Measurements from ENCODE around the gene SYCP2. TPM values are rescaled to one million over a fixed set of nuclear protein-coding genes. Genes with fewer than 3 reads are reported as not detected.
A peak's percentile ranks its signal among the peaks of the same experiment; 100 is the strongest.
"Not testable (repeated sequence)": the region's sequence is repeated elsewhere in the genome, so short reads cannot be mapped to it uniquely, and the experiment has no call there.

Gene SYCP2
- total RNA-seq, 1 donor from 2014 or later, result 1.6 TPM

DNA sequence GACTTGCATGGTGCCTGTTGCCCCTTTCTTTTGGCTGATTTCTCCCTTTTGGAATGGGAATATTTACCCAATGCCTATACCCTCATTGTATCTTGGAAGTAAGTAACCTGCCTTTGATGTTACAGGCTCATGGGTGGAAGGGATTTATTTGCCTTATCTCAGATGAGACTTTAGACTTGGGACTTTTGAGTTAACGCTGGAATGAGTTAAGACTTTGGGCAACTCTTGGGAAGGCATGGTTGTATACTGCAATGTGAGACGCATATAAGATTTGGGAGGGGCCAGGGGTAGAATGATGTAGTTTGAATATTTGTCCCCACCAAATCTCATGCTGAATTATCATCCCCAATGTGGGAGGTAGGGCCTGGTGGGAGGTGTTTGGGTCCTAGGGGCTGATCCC is 75.5 kb downstream of the SYCP2 start:
- Mint-ChIP-seq H3K4me3 (no peak overlapping the region), H3K27me3 (peaks cover 12% of the 10 kb centered on the region), H3K4me1 (ENCODE audit: unreplicated experiment) (no peaks in the 10 kb centered on the region), H3K9me3 (peaks cover 8% of the 10 kb centered on the region), H3K27ac (no peak overlapping the region), H3K36me3 (no peaks in the 10 kb centered on the region)
- TF ChIP-seq, protein P1, sequence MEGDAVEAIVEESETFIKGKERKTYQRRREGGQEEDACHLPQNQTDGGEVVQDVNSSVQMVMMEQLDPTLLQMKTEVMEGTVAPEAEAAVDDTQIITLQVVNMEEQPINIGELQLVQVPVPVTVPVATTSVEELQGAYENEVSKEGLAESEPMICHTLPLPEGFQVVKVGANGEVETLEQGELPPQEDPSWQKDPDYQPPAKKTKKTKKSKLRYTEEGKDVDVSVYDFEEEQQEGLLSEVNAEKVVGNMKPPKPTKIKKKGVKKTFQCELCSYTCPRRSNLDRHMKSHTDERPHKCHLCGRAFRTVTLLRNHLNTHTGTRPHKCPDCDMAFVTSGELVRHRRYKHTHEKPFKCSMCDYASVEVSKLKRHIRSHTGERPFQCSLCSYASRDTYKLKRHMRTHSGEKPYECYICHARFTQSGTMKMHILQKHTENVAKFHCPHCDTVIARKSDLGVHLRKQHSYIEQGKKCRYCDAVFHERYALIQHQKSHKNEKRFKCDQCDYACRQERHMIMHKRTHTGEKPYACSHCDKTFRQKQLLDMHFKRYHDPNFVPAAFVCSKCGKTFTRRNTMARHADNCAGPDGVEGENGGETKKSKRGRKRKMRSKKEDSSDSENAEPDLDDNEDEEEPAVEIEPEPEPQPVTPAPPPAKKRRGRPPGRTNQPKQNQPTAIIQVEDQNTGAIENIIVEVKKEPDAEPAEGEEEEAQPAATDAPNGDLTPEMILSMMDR (conservative IDR thresholded peaks at IDR 0.05), result no peak
- no peak for DNase-seq (ENCODE audit: extremely low spot score, unreplicated experiment)

DNA sequence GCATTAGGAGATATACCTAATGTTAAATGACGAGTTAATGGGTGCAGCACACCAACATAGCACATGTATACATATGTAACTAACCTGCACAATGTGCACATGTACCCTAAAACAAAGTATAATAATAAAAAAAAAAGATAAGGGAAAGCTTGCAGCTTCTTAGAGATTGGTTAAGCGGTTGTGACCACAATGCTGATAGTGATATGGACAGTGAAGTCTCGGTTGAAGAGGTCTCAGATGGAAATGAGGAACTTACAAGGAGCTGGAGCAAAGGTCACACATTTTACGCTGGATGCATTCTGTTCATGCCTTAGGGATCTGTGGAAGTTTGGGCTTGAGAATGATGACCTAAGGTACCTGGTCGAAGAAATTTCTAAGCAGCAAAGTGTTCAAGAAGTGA is 76.5 kb downstream of the SYCP2 start:
- H3K9me3 Mint-ChIP-seq; H3K27me3 Mint-ChIP-seq; DNase-seq (ENCODE audit: extremely low spot score, unreplicated experiment); H3K4me3 Mint-ChIP-seq; H3K27ac Mint-ChIP-seq; H3K4me1 Mint-ChIP-seq (ENCODE audit: unreplicated experiment); H3K36me3 Mint-ChIP-seq: not testable (repeated sequence)

DNA sequence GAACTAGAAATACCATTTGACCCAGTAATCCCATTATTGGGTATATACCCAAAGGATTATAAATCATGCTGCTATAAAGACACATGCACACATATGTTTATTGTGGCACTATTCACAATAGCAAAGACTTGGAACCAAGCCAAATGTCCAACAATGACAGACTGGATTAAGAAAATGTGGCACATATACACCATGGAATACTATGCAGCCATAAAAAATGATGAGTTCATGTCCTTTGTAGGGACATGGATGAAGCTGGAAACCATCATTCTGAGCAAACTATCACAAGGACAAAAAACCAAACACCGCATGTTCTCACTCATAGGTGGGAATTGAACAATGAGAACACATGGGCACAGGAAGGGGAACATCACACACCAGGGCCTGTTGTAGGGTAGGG is 76.9 kb downstream of the SYCP2 start:
- not testable (repeated sequence) for H3K4me1 Mint-ChIP-seq (ENCODE audit: unreplicated experiment); H3K4me3 Mint-ChIP-seq; H3K27me3 Mint-ChIP-seq; H3K36me3 Mint-ChIP-seq; H3K27ac Mint-ChIP-seq; DNase-seq (ENCODE audit: extremely low spot score, unreplicated experiment); H3K9me3 Mint-ChIP-seq

DNA sequence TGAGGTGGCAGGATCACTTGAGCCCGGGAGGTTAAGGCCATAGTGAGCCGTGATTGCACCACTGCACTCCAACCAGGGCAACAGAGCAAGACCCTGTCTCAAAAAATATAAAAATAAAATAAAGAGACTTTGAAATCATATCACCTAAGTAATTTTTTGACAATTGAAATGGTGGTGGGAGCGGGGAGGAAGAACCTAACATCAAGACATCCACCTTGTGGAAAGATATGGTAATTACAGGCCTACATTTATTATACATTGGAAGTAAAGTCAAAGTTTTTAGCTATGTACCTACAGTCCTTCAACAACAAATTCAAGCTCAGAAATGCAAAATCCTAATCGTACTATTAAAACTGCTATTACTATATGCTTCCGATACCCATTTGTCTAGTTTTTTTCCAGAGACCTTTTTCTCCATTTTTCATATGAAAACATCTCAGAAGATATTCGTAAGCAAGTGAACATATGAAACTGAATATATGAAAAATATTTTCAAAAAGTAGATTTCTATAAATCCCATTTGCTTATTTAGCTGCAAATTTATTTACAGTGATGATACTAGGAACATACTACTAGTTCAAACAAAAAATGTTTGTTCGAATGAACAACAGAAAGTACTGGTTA is 83.3 kb downstream of the SYCP2 start:
- no peak for DNase-seq (ENCODE audit: extremely low spot score, unreplicated experiment)
- Mint-ChIP-seq H3K36me3 (no peaks in the 10 kb centered on the region), H3K9me3 (no peaks in the 10 kb centered on the region), H3K4me1 (ENCODE audit: unreplicated experiment) (no peaks in the 10 kb centered on the region), H3K27me3 (peaks cover 7% of the 10 kb centered on the region), H3K4me3 (no peak overlapping the region), H3K27ac (no peak overlapping the region)
- TF ChIP-seq, protein P1 (conservative IDR thresholded peaks at IDR 0.05), result peak; percentile 85

DNA sequence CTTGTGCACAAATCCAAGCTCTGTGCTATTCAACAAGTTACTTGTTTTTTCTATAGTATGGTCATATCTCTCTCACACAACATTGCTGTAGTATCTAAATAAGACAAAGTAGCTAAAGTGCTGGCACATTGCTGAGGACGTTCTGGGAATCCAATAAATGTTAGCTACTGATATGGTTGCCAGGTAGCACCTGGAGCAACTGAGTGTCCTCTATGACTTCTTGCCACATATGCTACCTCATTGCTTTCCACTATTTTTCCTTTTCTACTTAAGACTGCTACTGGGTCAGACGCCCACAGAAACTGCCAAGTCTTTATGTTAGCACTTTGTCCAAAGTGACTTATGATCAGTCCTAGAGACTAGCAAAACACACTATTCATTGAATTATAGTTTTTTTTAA is 85.3 kb downstream of the SYCP2 start:
- H3K27me3 Mint-ChIP-seq, result peaks cover 17% of the 10 kb centered on the region
- no peaks in the 10 kb centered on the region for H3K36me3 Mint-ChIP-seq
- no peaks in the 10 kb centered on the region for H3K9me3 Mint-ChIP-seq
- no peaks in the 10 kb centered on the region for H3K4me1 Mint-ChIP-seq (ENCODE audit: unreplicated experiment)
- H3K27ac Mint-ChIP-seq, result no peak overlapping the region
- TF ChIP-seq, protein P1 (conservative IDR thresholded peaks at IDR 0.05), result no peak
- H3K4me3 Mint-ChIP-seq, result no peak overlapping the region
- no peak for DNase-seq (ENCODE audit: extremely low spot score, unreplicated experiment)

DNA sequence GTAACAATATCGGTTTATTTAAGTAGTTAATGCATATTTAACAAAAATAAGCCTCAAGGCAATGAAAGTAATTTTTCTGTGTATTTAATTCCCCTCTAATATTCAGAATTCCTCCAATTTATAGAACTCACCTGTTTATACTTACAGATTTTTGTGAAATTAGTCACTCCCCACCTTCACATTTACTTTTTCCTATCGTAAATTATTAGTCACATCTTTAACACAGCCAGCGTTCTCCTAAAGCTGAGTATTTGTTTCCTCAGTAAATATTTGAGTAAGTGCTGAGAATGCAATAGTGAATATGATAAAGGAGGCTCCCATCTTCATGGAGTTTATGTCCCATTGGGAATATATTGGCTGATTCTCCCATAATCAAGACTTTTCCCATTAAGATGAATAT is 88.0 kb downstream of the SYCP2 start:
- Mint-ChIP-seq H3K9me3 (no peaks in the 10 kb centered on the region), H3K27me3 (peaks cover 36% of the 10 kb centered on the region), H3K27ac (no peak overlapping the region), H3K4me1 (ENCODE audit: unreplicated experiment) (no peaks in the 10 kb centered on the region), H3K36me3 (no peaks in the 10 kb centered on the region), H3K4me3 (no peak overlapping the region)
- DNase-seq (ENCODE audit: extremely low spot score, unreplicated experiment), result no peak
- TF ChIP-seq, protein P1 (conservative IDR thresholded peaks at IDR 0.05), result no peak

DNA sequence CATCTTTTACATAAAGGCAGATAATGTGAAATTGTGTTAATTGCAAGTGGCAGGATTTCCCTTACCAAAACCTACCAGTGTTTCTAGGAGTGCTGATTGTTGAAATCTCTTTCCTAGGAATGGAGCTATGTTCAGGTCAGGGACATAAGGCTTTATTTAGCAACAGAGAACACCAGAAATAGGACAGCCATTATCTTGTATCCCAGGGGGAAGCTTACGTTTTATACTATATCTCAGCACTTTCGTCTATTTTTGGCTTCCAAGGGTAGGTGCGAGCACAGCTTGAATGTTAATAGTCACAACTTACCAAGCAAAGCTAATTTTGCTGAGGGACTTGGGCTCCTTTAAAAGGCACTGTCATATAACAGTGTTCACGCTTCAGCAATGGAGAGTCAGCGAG is 94.0 kb downstream of the SYCP2 start:
- Mint-ChIP-seq H3K4me1 (ENCODE audit: unreplicated experiment) (peaks cover 20% of the 10 kb centered on the region), H3K4me3 (no peak overlapping the region), H3K36me3 (no peaks in the 10 kb centered on the region), H3K27me3 (peaks cover 62% of the 10 kb centered on the region), H3K27ac (no peak overlapping the region), H3K9me3 (no peaks in the 10 kb centered on the region)
- DNase-seq (ENCODE audit: extremely low spot score, unreplicated experiment), result no peak
- TF ChIP-seq, protein P1 (conservative IDR thresholded peaks at IDR 0.05), result no peak
